MM.1S (cell line): ENCODE data around the gene ARHGEF40.

Experiments
- DNase-seq: peaks from one replicate; pipeline ENCODE4 v3.0.0-alpha.2; 2015
- H2AFZ ChIP-seq: fragments of 300-600 bp; sonication (generic); 2 replicates; pipeline ENCODE4 v1.6.0; 2016; ENCODE audit warnings: antibody characterized with exemption, low read length
- H3F3A ChIP-seq: fragments of 300-600 bp; sonication (generic); 2 replicates; pipeline ENCODE4 v1.6.1; 2016; ENCODE audit warnings: mild to moderate bottlenecking, antibody characterized with exemption, low read length, moderate library complexity, mixed read lengths; ENCODE audit not compliant: insufficient read depth
- H3K27ac ChIP-seq: fragments of 300-600 bp; sonication (generic); 2 replicates; pipeline ENCODE4 v1.5.1; 2016; ENCODE audit warnings: mild to moderate bottlenecking, low read length
- H3K27me3 ChIP-seq: fragments of 300-600 bp; sonication (generic); replicated peaks from 2 replicates; pipeline ENCODE4 v1.6.0; 2016; ENCODE audit warnings: low read length; ENCODE audit not compliant: insufficient read depth
- H3K36me3 ChIP-seq: fragments of 300-600 bp; sonication (generic); replicated peaks from 2 replicates; pipeline ENCODE4 v1.6.1; 2016; ENCODE audit warnings: mild to moderate bottlenecking, low read length, mixed read lengths; ENCODE audit not compliant: insufficient read depth
- H3K4me1 ChIP-seq: fragments of 300-600 bp; sonication (generic); 2 replicates; pipeline ENCODE4 v1.6.1; 2016; ENCODE audit warnings: low read length, mixed read lengths
- H3K4me2 ChIP-seq: fragments of 300-600 bp; sonication (generic); 2 replicates; pipeline ENCODE4 v1.6.0; 2016; ENCODE audit warnings: low read depth, low read length
- H3K4me3 ChIP-seq: fragments of 300-600 bp; sonication (generic); 2 replicates; pipeline ENCODE4 v1.5.1; 2016; ENCODE audit warnings: low read length, mixed read lengths
- H3K79me2 ChIP-seq: fragments of 300-600 bp; sonication (generic); 2 replicates; pipeline ENCODE4 v1.6.1; 2016; ENCODE audit warnings: mixed run types, low read length, mixed read lengths
- H3K9ac ChIP-seq: fragments of 300-600 bp; sonication (generic); 2 replicates; pipeline ENCODE4 v1.6.1; 2016; ENCODE audit warnings: low read length, mixed read lengths
- H3K9me2 ChIP-seq: fragments of 300-600 bp; sonication (generic); replicated peaks from 2 replicates; pipeline ENCODE4 v1.6.1; 2016; ENCODE audit warnings: mild to moderate bottlenecking, low read length, mixed read lengths; ENCODE audit not compliant: insufficient read depth
- H3K9me3 ChIP-seq: fragments of 300-600 bp; sonication (generic); replicated peaks from 2 replicates; pipeline ENCODE4 v1.6.1; 2016; ENCODE audit warnings: mild to moderate bottlenecking, low read length, mixed read lengths; ENCODE audit not compliant: insufficient read depth
- H4K20me1 ChIP-seq: fragments of 300-600 bp; sonication (generic); 2 replicates; pipeline ENCODE4 v1.6.1; 2016; ENCODE audit warnings: mild to moderate bottlenecking, low read length, moderate library complexity, mixed read lengths; ENCODE audit not compliant: insufficient read depth
- CTCF ChIP-seq: fragments of 300-600 bp; sonication (generic); IDR thresholded peaks from 2 replicates; pipeline ENCODE4 v1.5.1; 2016; ENCODE audit warnings: antibody characterized with exemption, low read length, mixed read lengths
- EZH2 ChIP-seq: fragments of 300-600 bp; sonication (generic); optimal IDR thresholded peaks from 2 replicates; pipeline ENCODE3; 2017; ENCODE audit warnings: low read depth, mild to moderate bottlenecking, antibody characterized with exemption, low read length, mixed read lengths
- EZH2phosphoT487 ChIP-seq: fragments of 300-600 bp; sonication (generic); IDR thresholded peaks from 2 replicates; pipeline ENCODE4 v1.6.1; 2018; ENCODE audit warnings: antibody characterized with exemption, low read length

Gene ARHGEF40

GRCh38 chr14:21100931-21101330 lies 30.8 kb downstream of the ARHGEF40 start, which contains the start of gene TMEM253:
Gene TMEM253 (plus strand): TSS chr14:21101066. CDS start chr14:21101344, 278 bp downstream.
- Histone ChIP-seq H3K4me1 (peaks cover 21% of the 10 kb centered on the region; the same call in 1 of the 2 replicates), H3K9me2 (no peaks in the 10 kb centered on the region), H3K4me2 (no peak within 1 kb of the TSS), H2AFZ (no peak within 1 kb of the TSS), H3K27me3 (no peaks in the 10 kb centered on the region), H3K9ac (no peak within 1 kb of the TSS), H3K4me3 (no peak within 1 kb of the TSS), H4K20me1 (no peaks in the 10 kb centered on the region), H3K9me3 (no peaks in the 10 kb centered on the region), H3K79me2 (no peaks in the 10 kb centered on the region), H3K36me3 (no peaks in the 10 kb centered on the region), H3F3A (peaks cover 3% of the 10 kb centered on the region; the same call in 1 of the 2 replicates), H3K27ac (no peak within 1 kb of the TSS)
- TF ChIP-seq CTCF (no peak), EZH2 (no peak), EZH2phosphoT487 (no peak)
- DNase-seq: no peak

GRCh38 chr14:21101802-21102413 lies 31.8 kb downstream of the ARHGEF40 start:
- Histone ChIP-seq H3K9me3 (no peaks in the 10 kb centered on the region), H3K9me2 (no peaks in the 10 kb centered on the region), H3K4me1 (peaks cover 30% of the 10 kb centered on the region), H3F3A (peaks cover 9% of the 10 kb centered on the region), H3K4me3 (no peak overlapping the region), H2AFZ (no peak overlapping the region), H3K79me2 (no peaks in the 10 kb centered on the region), H4K20me1 (no peaks in the 10 kb centered on the region), H3K27me3 (no peaks in the 10 kb centered on the region), H3K9ac (no peak overlapping the region), H3K4me2 (no peak overlapping the region), H3K36me3 (no peaks in the 10 kb centered on the region), H3K27ac (no peak overlapping the region)
- DNase-seq: no peak
- TF ChIP-seq CTCF (no peak), EZH2 (no peak), EZH2phosphoT487 (no peak)

- H3K9ac ChIP-seq: peak overlapping the region; percentile 97; the same call in 1 of the 2 replicates
- no peaks in the 10 kb centered on the region for H3K36me3 ChIP-seq
- TF ChIP-seq EZH2phosphoT487 (no peak), CTCF (no peak), EZH2 (no peak)
- H3K4me3 ChIP-seq: peak overlapping the region; percentile 76
- no peak for DNase-seq
- H3K27ac ChIP-seq: peak overlapping the region; percentile 95; the same call in 1 of the 2 replicates
- H3K4me2 ChIP-seq: peak overlapping the region; percentile 89
- no peaks in the 10 kb centered on the region for H3K27me3 ChIP-seq
- H3K9me2 ChIP-seq: no peaks in the 10 kb centered on the region
- H3K4me1 ChIP-seq: peaks cover 30% of the 10 kb centered on the region
- no peaks in the 10 kb centered on the region for H4K20me1 ChIP-seq
- no peaks in the 10 kb centered on the region for H3K79me2 ChIP-seq
- peaks cover 9% of the 10 kb centered on the region for H3F3A ChIP-seq
- no peaks in the 10 kb centered on the region for H3K9me3 ChIP-seq
- peak overlapping the region; percentile 61; the same call in 1 of the 2 replicates for H2AFZ ChIP-seq
Observed at GRCh38 chr14:21102521-21103410, 32.7 kb downstream of the ARHGEF40 start.
